Thyroid gland (tissue), 4 donors: ENCODE measurements around the gene COPS9. TPM values are rescaled to one million over a fixed set of nuclear protein-coding genes. Genes with fewer than 3 reads are reported as not detected.

Experiments
- DNase-seq, 2 donors: peaks; one replicate each; pipeline ENCODE4 v3.0.0-alpha.2; 2019
- H3K27ac ChIP-seq, 3 donors: fragments of 200-600 bp; sonication (generic); 1 replicate in 2 of 3; 2 replicates in 1 of 3; pipeline ENCODE4 v1.5.1; 2016 to 2019; ENCODE audit warnings: mild to moderate bottlenecking in 1 of 3, moderate library complexity in 1 of 3
- H3K27me3 ChIP-seq: fragments of 200-600 bp; sonication (generic); one replicate; pipeline ENCODE4 v1.5.1; 2019
- H3K36me3 ChIP-seq, 2 donors: fragments of 200-600 bp; sonication (generic); one replicate each; pipeline ENCODE4 v1.5.1; 2016 to 2019
- H3K4me1 ChIP-seq, 2 donors: fragments of 200-600 bp; sonication (generic); one replicate each; pipeline ENCODE4 v1.5.1; 2017 to 2019
- H3K4me3 ChIP-seq, 3 donors: fragments of 200-600 bp; sonication (generic); replicated peaks in 1 of 3; 1 replicate in 2 of 3; 2 replicates in 1 of 3; pipeline ENCODE4 v1.5.1; 2016; ENCODE audit warnings: mild to moderate bottlenecking in 1 of 3
- H3K9me3 ChIP-seq: fragments of 200-600 bp; sonication (generic); one replicate; pipeline ENCODE4 v1.5.1; 2017
- CTCF ChIP-seq, 6 experiments: fragments of 200-600 bp in 3 of 6; fragments of 450-650 bp in 3 of 6; sonication (generic) in 3 of 6; IDR thresholded peaks; one replicate each; pipeline ENCODE4 v1.5.1; 2016 to 2019; ENCODE audit warnings: antibody characterized with exemption in 6 of 6, mild to moderate bottlenecking in 2 of 6, inconsistent platforms in 1 of 6, moderate library complexity in 1 of 6
- POLR2A ChIP-seq, 2 donors: fragments of 450-650 bp; IDR thresholded peaks; one replicate each; pipeline ENCODE4 v1.6.1; 2017; ENCODE audit warnings: antibody characterized with exemption in 2 of 2, mild to moderate bottlenecking in 2 of 2, moderate library complexity in 1 of 2
- WGBS, 2 donors: methylation state at CpG; one replicate each; pipeline ENCODE4 v1.1.5; 2017; 5-methylcytosine and 5-hydroxymethylcytosine counted together
- intact Hi-C: fragments of 100-400 bp; cut with DNase I; formaldehyde crosslinking; loops from one replicate; pipeline ENCODE4 v1.15.1; 2023
- total RNA-seq, 4 donors: library from RNA; depleted of rRNA; stranded (reverse); fragments of >200 nt; gene quantifications; one replicate each; pipeline ENCODE4 v1.2.3, GENCODE V29; 2016

The COPS9 gene
- total RNA-seq, 4 donors from 2014 or later = 63.6 to 965 (median 239) TPM

GRCh38 chr2:240174496-240174895 lies 38.4 kb upstream of the COPS9 start:
- no peak for TF ChIP-seq POLR2A (IDR thresholded peaks at IDR 0.05)
- intact Hi-C loops = no loop called here
- Histone ChIP-seq H3K36me3 (no peaks in the 10 kb centered on the region), H3K27ac (no peak overlapping the region), H3K4me3 (no peak overlapping the region), H3K27me3 (no peaks in the 10 kb centered on the region), H3K9me3 (no peaks in the 10 kb centered on the region), H3K4me1 (no peaks in the 10 kb centered on the region)
- DNase-seq = no peak
- WGBS, 2 donors = 71 to 77% methylated on average over 7 of the region's 7 CpGs

GRCh38 chr2:240172071-240172895 lies 36.2 kb upstream of the COPS9 start:
- intact Hi-C loops = no loop called here
- Histone ChIP-seq H3K36me3 (no peaks in the 10 kb centered on the region), H3K4me1 (no peaks in the 10 kb centered on the region), H3K4me3 (no peak overlapping the region), H3K27ac (no peak overlapping the region), H3K9me3 (no peaks in the 10 kb centered on the region), H3K27me3 (no peaks in the 10 kb centered on the region)
- DNase-seq = no peak
- WGBS, 2 donors = 80 to 88% methylated on average over 13 of the region's 13 CpGs
- TF ChIP-seq CTCF (IDR thresholded peaks at IDR 0.05) = no peak

- Histone ChIP-seq H3K27ac (no peak overlapping the region), H3K27me3 (no peaks in the 10 kb centered on the region), H3K4me3 (no peak overlapping the region), H3K9me3 (no peaks in the 10 kb centered on the region), H3K4me1 (no peaks in the 10 kb centered on the region), H3K36me3 (no peaks in the 10 kb centered on the region)
- intact Hi-C loops = no loop called here
- no peak for TF ChIP-seq POLR2A (IDR thresholded peaks at IDR 0.05)
- no peak for TF ChIP-seq CTCF (IDR thresholded peaks at IDR 0.05)
- DNase-seq = no peak
- WGBS, 2 donors = 70 to 86% methylated on average over 3 of the region's 3 CpGs
Observed at GRCh38 chr2:240170883-240171282, 34.8 kb upstream of the COPS9 start.

DNA sequence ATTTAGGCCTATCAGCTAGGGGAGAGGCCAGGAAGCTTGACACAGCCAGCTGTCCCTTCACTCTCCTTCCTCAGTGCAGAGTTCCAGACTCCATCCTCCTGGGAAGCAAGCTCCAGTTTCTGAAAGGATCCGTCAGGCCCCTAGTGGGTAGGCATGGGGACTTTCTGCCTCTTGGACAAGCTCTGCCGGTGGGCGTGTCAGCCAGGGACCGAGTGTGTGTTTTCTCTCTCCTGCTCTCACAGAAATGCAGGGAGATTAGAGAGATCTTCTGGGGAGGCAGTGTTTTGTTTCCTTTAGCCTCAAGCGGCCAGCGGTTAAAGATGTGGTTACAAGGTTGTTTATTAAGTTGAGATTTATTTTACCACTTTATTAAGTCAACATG lies 34.2 kb upstream of the COPS9 start:
- TF ChIP-seq POLR2A (IDR thresholded peaks at IDR 0.05) = no peak
- no peak for TF ChIP-seq CTCF (IDR thresholded peaks at IDR 0.05)

DNA sequence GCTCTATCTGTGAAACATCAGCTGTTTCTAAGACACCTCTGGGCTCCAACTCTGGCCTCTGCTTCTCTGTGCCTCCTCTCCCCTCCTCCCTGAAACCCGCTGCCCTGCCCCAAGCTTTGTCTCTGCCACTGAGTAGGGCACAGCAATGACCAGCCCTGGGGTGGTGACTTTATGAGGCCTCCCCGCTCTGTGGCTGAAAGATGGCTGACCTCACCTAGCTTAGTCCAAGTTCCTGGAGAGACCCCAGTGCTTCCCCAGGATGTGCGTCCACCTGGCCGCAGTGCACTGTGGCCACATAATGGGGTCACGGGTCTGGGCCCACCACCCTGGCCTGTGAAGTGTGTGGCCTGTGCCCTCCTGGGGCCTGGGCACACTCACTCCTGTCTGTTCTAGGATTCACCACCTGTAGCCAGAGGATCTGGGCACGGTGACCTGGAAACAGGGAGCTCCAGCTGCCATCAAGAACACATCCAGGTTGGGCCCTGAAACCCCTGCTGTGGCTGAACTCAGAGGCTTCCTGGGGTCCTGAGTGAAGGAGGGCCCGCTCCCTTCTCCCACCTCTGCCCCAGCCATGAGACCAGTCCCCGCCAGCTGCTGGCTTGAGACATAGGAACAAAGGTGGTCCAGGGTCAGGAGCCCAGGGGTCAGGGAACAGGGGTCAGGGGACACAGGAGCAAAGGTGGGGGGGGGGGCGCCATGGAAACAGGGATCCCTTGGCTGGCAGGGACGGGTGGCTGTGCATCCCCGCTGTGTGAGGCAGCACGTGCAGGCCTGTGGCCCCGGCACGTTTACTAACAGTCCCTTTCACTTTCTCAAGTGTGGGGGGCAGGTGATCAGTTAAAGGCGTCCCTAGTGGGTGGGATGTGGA lies 33.6 kb upstream of the COPS9 start:
- TF ChIP-seq POLR2A (IDR thresholded peaks at IDR 0.05) (no peak), CTCF (IDR thresholded peaks at IDR 0.05) (no peak)
- no peak overlapping the region for H3K27ac ChIP-seq
- no peak for DNase-seq
- H3K4me1 ChIP-seq = no peaks in the 10 kb centered on the region
- H3K27me3 ChIP-seq = no peaks in the 10 kb centered on the region
- intact Hi-C loops = no loop called here
- 84 to 98% methylated on average over 8 to 14 of the region's 15 CpGs for WGBS, 2 donors
- H3K9me3 ChIP-seq = no peaks in the 10 kb centered on the region
- H3K36me3 ChIP-seq = no peaks in the 10 kb centered on the region
- H3K4me3 ChIP-seq = no peak overlapping the region

More for the DNA sequence above, 34.2 kb upstream of the COPS9 start:
- Histone ChIP-seq H3K4me3 (no peak overlapping the region), H3K27ac (no peak overlapping the region), H3K36me3 (no peaks in the 10 kb centered on the region), H3K4me1 (no peaks in the 10 kb centered on the region), H3K9me3 (no peaks in the 10 kb centered on the region), H3K27me3 (no peaks in the 10 kb centered on the region)
- WGBS, 2 donors = 21 to 27% methylated on average over 6 of the region's 6 CpGs
- intact Hi-C loops = no loop called here
- no peak for DNase-seq
